Activated effector memory CD4-positive, alpha-beta T cell treated with anti-CD3 and anti-CD28 coated beads, Interleukin-2, amount 50 U/mL, for 16 hours (primary cell): ENCODE measurements around the gene CHST8.
A peak's percentile ranks its signal among the peaks of the same experiment; 100 is the strongest.

Experiments
- DNase-seq: peaks from one replicate; pipeline ENCODE4 v3.0.0-alpha.2; 2020

CHST8 gene

DNA sequence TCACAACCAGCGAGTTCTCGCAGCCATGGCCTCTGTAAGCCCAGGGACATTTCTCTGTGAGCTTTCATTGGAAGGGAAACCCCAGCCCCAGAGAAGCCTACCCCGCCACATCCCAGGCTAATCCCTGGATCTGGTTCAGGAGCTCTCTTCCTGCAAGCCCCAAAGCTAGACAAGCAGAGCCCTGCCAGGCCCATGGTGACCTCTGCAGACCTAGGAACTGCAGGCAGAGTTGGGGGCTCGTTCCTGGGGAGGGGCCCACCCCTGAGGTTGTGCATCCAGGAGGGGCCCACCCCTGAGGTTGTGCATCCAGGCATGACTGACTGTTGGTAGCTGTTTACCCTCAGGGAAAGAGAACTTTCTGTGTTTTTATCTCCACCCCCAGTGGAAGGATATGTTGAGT is 196.7 kb downstream of the CHST8 start:
- peak; percentile 58 for DNase-seq

DNA sequence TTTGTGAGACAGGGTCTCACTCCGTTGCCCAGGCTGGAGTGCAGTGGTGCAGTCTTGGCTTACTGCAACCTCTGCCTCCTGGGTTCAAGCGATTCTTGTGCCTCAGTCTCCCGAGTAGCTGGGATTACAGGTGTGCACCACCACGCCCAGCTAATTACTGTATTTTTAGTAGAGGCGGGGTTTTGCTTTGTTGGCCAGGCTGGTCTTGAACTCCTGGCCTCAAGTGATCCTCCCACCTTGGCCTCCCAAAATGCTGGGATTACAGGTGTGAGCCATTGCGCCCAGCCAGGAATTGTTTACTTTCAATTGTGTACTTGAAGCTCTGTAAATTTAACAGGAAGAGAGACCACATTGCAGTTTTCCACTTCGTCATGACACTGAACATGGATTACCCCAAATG is 197.3 kb downstream of the CHST8 start:
- peak; percentile 28 for DNase-seq

DNA sequence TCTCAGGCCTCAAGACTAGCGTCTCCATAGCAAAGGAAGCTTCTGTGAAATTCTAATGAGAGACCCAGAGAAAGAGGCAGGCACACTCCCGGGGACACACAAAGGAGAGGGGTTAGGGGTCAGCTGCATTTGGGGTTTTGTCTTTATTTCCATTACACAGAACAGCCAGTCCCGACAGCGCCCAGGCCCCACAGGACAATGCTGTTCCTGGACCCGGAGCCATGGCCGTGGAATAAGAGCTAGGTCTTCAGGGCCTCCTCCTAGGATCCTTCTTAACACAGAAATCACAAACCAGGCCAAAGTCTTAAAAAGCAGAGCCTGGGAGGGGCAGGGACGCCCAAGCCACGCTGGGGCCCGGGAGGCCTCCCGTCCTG is 197.7 kb downstream of the CHST8 start:
- no peak for DNase-seq

DNA sequence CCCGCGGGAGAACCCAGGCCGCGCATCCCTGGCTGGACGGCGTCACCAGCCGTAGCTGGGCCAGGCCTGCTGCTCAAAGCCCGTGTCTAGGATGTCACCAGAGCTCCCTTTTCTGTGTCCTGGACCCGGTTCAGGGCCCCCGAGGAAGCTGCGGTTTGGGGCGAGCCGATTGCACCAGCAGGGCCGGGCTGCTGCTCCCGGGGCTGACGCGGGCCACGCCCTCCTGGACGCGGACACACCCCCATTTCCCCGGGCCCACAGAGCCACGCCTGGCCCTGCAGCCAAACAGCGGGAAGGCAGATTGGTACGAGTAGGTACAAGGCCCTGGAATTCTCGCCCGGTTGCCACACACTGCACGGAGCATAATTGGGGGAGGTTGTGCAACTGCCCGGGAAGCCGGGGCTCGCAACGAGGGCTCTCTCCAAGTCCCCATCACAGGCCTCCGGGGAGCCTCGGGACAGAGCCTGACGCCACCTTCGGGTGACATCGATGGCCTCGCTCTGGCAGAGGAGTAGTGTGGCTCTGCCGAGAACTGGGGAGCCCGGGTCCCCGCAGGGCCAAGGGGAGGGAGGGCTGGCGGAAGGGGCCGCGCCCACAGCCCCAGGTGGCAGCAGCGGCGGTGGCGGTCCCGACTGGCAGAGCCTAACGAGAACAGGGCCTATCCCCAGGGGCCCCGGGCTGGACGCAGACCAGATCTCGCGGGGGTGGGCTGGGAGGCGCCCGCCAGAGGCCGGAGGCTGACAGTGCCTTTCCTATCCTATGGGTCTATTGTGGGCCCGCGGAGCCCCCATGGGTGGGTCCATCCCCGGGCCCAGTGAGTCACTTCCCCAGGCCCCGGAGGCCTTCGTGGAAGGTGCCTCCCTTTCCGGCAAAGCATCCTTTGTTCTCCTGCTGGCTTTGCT is 198.4 kb downstream of the CHST8 start:
- peak; percentile 87 for DNase-seq

DNA sequence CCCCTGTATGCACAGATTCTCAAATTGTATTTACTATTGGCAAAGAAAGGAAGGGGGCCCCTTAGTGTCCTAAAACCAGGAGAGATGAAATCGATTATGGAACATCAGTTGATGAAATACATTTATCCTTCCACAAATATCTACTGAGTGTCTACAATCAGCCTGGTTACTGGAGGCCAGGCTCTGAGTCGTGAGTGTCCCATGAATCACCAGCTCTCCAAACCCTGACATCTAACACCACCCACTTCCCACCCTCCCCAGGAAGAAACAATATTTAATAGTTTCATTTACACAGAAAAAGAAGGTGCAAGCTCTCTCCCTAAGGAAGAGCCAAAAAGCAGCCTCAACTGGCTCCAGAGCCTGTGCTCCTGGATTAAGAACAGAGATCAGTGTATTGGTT is 200.1 kb downstream of the CHST8 start:
- DNase-seq = peak; percentile 6
